Activated CD8-positive, alpha-beta memory T cell treated with anti-CD3 and anti-CD28 coated beads for 1 hour (primary cell): ENCODE results near the gene PIR.

Experiments
- DNase-seq, 2 donors: peaks; one replicate each; pipeline ENCODE4 v3.0.0-alpha.2; 2020; ENCODE audit warnings: low read depth in 1 of 2; ENCODE audit errors: extremely low read depth in 1 of 2

PIR gene

GRCh38 chrX:15418707-15419181 lies 74.4 kb downstream of the PIR start:
- DNase-seq, result no peak

- no peak for DNase-seq
These were observed 75.0 kb downstream of the PIR start for GRCh38 chrX:15418041-15418706.

- DNase-seq, result no peak
These were observed 76.8 kb downstream of the PIR start for GRCh38 chrX:15416133-15416993.

GRCh38 chrX:15413101-15413500 lies 80.0 kb downstream of the PIR start:
- DNase-seq, result no peak

- no peak for DNase-seq
These were observed 82.2 kb downstream of the PIR start for GRCh38 chrX:15410947-15411346.

GRCh38 chrX:15410430-15410829 lies 82.7 kb downstream of the PIR start:
- DNase-seq, result no peak

GRCh38 chrX:15405846-15406245 lies 87.3 kb downstream of the PIR start:
- DNase-seq, result no peak

- no peak for DNase-seq
These were observed 88.6 kb downstream of the PIR start for GRCh38 chrX:15404401-15405096.

- DNase-seq, result no peak
These were observed 91.8 kb downstream of the PIR start for GRCh38 chrX:15401378-15401777.

- DNase-seq, result no peak
These were observed 93.2 kb downstream of the PIR start for GRCh38 chrX:15399962-15400391.

- DNase-seq, result no peak
These were observed 94.3 kb downstream of the PIR start for GRCh38 chrX:15398874-15399273.

GRCh38 chrX:15395789-15396188 lies 97.3 kb downstream of the PIR start:
- no peak for DNase-seq

- no peak for DNase-seq
These were observed 101.3 kb downstream of the PIR start for GRCh38 chrX:15391850-15392249.

GRCh38 chrX:15384304-15384703 lies 108.8 kb downstream of the PIR start, which contains the start of gene VEGFD:
TSS of gene VEGFD (minus strand) at chrX:15384413. CDS start at chrX:15383946, 467 bp downstream.
- no peak for DNase-seq

- no peak for DNase-seq
These were observed 110.3 kb downstream of the PIR start for GRCh38 chrX:15382813-15383212.

GRCh38 chrX:15376956-15377355 lies 116.2 kb downstream of the PIR start:
- DNase-seq, result no peak

GRCh38 chrX:15373976-15374375 lies 119.2 kb downstream of the PIR start:
- no peak for DNase-seq

GRCh38 chrX:15366506-15367352 lies 126.4 kb downstream of the PIR start:
- no peak for DNase-seq

GRCh38 chrX:15359701-15360100 lies 133.4 kb downstream of the PIR start:
- DNase-seq, result no peak

GRCh38 chrX:15358533-15358932 lies 134.6 kb downstream of the PIR start:
- no peak for DNase-seq
